Fibroblast of the aortic adventitia (primary cell): ENCODE measurements around the gene PRKG1. TPM values are rescaled to one million over a fixed set of nuclear protein-coding genes. Genes with fewer than 3 reads are reported as not detected.
"Not testable (repeated sequence)": the region's sequence is repeated elsewhere in the genome, so short reads cannot be mapped to it uniquely, and the experiment has no call there.

Experiments used
- DNase-seq: peaks from one replicate; pipeline ENCODE4 v3.0.0-alpha.2; 2010; ENCODE audit warnings: low read depth
- H3K4me3 ChIP-seq: 2 replicates; pipeline ENCODE4 v1.5.1; 2011; ENCODE audit warnings: low read depth, mild to moderate bottlenecking, control low read depth, low read length, moderate library complexity
- total RNA-seq: library from RNA; depleted of rRNA; stranded (reverse); fragments of >200 nt; gene quantifications from 2 replicates; pipeline ENCODE4 v1.2.3, GENCODE V29; 2012; ENCODE audit warnings: low replicate concordance
- TF ChIP-seq, protein P1 (sequence below): IDR thresholded peaks from 2 replicates; pipeline ENCODE4 v1.5.1; 2011; ENCODE audit warnings: mild to moderate bottlenecking, low read length, control low read depth, inconsistent platforms; ENCODE audit not compliant: insufficient read depth

PRKG1 gene
- total RNA-seq, 1 donor = 45.6 TPM

DNA sequence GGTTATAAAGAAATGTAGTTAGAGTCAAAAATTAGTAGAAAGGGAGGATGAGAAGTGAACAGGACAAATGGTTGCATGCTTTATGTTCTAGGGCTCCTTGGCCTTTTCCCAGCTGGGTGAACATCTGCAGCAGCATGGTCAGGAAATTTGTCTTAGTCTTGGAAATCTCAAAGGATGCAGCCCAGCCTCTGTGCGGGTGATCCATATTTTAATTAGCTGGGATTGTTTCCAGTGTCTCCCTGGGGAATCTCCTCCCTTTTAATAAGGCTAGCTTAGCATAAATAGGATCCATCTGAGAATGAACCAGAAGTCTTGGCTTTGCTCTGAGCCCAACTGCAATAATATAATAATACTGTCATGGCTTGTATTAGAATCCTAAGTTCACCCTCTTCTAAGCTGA, 198.3 kb downstream of the PRKG1 start:
- H3K4me3 ChIP-seq = no peak overlapping the region
- TF ChIP-seq, protein P1, sequence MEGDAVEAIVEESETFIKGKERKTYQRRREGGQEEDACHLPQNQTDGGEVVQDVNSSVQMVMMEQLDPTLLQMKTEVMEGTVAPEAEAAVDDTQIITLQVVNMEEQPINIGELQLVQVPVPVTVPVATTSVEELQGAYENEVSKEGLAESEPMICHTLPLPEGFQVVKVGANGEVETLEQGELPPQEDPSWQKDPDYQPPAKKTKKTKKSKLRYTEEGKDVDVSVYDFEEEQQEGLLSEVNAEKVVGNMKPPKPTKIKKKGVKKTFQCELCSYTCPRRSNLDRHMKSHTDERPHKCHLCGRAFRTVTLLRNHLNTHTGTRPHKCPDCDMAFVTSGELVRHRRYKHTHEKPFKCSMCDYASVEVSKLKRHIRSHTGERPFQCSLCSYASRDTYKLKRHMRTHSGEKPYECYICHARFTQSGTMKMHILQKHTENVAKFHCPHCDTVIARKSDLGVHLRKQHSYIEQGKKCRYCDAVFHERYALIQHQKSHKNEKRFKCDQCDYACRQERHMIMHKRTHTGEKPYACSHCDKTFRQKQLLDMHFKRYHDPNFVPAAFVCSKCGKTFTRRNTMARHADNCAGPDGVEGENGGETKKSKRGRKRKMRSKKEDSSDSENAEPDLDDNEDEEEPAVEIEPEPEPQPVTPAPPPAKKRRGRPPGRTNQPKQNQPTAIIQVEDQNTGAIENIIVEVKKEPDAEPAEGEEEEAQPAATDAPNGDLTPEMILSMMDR = no peak
- peak; percentile 59 for DNase-seq

DNA sequence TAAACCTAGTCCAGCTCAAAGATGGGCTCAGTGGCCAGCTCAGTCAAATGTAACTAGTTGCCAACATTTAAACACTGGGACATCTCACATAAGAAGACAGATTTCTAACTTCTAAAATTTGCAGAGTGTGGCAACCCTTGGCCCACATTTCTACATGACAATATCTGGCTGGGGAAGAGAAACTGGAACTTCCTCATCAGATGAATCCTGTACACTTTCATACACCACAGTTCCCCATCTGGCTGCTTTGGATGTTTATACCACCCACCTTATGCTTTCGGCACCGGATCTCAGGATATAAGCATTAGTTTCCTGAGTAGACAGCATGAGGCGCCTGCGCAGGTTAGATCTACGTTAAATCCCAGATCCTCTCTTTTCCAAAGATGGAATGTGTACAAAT, 199.3 kb downstream of the PRKG1 start:
- no peak for DNase-seq
- TF ChIP-seq, protein P1 = no peak
- no peak overlapping the region for H3K4me3 ChIP-seq

DNA sequence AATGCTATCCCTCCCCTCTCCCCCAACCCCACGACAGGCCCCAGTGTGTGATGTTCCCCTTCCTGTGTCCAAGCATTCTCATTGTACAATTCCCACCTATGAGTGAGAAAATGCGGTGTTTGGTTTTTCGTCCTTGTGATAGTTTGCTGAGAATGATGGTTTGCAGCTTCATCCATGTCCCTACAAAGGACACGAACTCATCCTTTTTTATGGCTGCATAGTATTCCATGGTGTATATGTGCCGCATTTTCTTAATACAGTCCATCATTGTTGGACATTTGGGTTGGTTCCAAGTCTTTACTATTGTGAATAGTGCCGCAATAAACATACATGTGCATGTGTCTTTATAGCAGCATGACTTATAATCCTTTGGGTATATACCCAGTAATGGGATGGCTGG, 201.8 kb downstream of the PRKG1 start:
- not testable (repeated sequence) for H3K4me3 ChIP-seq, DNase-seq

DNA sequence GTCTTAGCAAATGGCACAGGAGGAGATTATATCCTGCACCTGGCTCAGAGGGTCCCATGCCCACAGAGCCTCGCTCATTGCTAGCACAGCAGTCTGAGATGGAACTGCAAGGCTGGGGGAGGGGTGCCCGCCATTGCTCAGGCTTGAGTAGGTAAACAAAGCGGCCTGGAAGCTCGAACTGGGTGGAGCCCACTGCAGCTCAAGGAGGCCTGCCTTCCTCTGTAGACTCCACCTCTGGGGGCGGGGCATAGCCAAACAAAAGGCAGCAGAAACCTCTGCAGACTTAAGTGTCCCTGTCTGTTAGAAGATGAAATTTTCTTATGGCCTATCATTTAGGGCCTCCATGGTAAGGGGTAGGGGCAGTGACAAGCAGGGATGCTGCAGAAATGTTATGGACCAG, 207.1 kb downstream of the PRKG1 start:
- not testable (repeated sequence) for H3K4me3 ChIP-seq, DNase-seq

DNA sequence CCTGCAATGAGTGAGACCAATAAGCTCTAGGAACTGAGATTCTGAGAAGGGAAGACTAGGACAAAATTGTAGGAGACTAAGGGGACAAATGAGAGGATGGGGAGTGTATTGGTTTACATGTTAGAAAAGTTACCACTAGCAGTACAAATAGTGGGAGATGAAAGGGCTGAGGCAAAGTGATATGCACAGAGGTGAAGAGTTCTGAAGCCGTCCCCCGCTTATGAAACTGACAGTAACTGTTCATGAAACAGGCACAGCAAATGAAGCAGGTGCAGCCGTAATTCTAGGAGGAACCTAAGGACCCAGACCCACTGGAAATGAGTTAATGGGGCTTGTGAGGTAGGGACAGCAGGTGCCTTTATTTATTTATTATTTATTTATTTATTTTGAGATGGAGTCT, 211.3 kb downstream of the PRKG1 start:
- no peak overlapping the region for H3K4me3 ChIP-seq
- TF ChIP-seq, protein P1 = no peak
- no peak for DNase-seq

DNA sequence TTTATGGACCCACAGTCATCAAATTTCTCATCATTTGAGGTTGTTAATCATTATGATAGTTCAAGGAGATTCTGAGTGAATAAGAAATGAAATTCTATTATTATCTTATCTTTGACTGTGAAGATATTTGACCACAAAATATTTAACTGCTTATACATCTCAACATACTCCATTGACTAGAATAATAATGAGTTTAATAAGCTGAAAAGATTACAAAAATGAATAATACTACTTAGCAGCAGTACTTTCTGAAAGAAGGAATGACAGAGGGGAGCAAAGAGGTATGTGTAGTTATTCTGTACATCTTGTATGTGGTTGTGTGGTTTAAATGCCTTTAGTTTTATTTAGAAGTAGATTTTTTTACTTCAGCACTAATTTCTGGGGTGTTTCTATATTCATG, 214.2 kb downstream of the PRKG1 start:
- DNase-seq = peak; percentile 33
- TF ChIP-seq, protein P1 = no peak
- no peak overlapping the region for H3K4me3 ChIP-seq

DNA sequence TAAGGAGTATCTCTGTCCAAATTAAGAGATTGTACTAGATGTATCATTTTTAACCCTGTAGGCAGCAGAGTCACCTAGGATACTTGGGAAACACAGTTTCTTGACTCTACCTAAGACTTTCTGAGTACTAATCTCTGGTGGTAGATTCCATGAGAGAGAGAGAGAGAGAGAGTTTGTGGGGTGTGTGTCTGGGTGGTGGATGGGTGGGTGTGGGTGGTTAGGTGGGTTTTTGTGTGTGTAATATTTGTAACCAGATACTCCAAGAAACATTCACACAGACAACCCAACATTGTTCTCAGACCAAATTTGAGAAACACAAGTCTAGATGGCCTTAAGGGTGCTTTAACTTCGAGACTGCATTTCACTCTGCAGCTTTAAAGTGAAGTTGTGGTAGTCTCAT, 215.2 kb downstream of the PRKG1 start:
- H3K4me3 ChIP-seq = no peak overlapping the region
- no peak for DNase-seq
- TF ChIP-seq, protein P1 = no peak

DNA sequence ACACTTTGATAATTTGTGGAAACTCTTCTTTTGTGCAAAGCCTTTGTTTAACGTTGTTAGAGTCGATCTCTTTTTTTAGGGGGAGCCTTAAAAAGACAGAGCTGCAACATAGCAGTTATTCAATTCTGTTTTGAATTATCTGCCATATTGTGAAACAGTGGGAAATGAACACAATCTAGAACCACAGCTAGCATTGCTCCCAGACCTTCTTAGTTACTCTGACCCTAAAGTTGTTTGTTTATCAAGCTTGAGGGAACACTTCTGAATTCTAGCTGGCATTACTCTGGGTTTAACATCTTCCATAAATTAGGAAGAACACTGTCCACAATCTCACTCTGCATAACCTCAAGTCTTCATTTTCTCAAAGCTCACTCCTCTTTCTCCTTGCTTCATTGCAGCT, 217.7 kb downstream of the PRKG1 start:
- no peak for DNase-seq
- H3K4me3 ChIP-seq = no peak overlapping the region
- TF ChIP-seq, protein P1 = no peak
